NCI-H748 treated with DMSO at 0.1 percent for 48 hours (cell line): ENCODE measurements around the gene MTHFD2L.

Source experiments
- DNase-seq: peaks from one replicate; lab custom pipeline; 2025; lab: John Stamatoyannopoulos, UW

The MTHFD2L gene

DNA sequence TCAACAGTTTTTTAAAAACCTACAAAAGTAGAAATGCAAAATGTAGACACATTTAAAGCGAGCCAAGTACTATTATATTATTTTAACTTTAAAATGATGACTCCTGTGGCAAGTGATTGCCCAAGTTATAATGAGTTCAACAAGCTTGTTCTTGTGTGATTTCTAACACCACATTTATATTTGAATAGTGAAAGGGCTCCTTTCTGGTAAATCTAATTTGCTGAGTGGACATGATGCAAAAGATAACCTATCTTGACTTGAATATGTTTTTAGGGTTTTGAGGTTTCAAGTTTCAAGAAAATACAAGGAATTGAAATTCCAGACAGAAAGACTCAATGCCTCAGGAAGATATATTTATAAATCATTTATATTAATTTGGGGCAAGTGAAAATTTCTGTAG lies 149.3 kb downstream of the MTHFD2L start:
- DNase-seq: no peak

DNA sequence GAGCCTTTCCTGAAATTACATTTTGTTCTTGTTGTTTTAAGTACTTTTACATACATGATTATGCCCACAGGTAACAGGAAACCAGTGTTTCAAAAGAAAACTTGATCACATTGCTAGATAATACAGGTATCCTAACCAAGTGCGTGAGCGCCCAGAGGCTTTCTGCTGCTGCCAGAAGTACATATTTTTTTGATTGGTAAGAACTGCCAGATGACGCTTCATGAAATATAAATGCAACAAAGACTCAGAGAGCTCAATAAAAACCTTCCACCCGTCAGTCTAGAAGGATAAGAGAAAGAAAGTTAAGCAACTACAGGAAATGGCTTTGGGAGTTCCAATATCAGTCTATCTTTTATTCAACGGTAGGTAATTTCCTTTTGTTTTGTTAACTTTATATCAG lies 150.3 kb downstream of the MTHFD2L start, which contains the start of gene EPGN:
Gene EPGN, plus strand, starts transcription at position 256 of the 400 bp plus-strand sequence. Its CDS starts 64 bp downstream, at position 320.
- DNase-seq: no peak

DNA sequence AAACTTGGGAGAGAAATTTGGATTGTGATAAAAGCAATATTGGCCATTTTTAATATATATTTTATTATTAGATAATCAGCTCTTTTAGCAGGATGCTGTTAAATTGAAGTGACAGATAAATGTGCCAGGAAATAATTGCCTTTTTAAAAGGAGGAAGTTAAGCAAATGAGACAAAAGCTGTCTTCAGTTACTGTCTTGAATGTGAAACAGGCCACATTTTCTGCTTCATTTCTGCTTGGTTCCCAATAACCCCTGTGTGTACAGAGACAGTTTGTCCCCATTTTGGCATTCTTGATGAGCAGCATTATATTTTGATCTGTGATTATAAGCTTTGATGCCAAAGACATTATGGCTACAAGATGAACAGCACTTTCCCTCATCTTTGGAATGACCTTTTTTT lies 151.3 kb downstream of the MTHFD2L start:
- DNase-seq: no peak

DNA sequence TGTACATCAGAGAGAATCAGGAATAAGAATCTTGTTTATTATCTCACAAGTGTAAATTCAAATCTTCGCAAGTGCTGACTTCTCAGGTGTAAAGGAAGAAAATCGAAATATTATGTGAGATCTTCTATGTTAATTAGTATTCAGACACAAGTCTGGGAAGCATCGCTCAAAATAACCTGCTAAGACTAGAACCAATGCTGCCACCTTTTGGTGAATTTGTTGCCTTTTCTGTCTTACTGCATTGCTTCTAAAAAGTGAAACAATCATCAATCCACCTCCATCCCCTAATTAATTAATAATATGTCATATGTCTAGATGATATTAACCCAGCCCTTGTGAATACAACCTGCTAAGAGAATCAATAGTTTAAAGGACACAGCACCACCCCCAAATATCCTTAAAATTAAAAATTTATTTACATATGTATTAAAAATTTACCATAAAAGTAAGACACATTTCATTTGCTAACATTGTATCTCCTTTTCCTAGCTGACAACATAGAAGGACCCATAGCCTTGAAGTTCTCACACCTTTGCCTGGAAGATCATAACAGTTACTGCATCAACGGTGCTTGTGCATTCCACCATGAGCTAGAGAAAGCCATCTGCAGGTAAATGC lies 153.9 kb downstream of the MTHFD2L start:
- no peak for DNase-seq

DNA sequence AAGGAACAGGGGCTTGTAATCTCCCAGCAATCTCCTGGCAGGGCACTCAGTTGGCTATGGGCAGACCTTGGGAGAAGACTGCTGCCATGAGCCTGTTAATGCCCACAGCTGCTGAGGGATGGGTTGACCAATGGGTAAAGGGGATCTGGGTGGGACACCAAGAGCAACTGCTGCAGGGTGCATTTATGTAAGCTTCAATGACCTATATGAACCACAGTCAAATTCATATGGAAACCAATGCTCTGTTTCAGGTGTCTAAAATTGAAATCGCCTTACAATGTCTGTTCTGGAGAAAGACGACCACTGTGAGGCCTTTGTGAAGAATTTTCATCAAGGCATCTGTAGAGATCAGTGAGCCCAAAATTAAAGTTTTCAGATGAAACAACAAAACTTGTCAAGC lies 156.4 kb downstream of the MTHFD2L start:
- no peak for DNase-seq

DNA sequence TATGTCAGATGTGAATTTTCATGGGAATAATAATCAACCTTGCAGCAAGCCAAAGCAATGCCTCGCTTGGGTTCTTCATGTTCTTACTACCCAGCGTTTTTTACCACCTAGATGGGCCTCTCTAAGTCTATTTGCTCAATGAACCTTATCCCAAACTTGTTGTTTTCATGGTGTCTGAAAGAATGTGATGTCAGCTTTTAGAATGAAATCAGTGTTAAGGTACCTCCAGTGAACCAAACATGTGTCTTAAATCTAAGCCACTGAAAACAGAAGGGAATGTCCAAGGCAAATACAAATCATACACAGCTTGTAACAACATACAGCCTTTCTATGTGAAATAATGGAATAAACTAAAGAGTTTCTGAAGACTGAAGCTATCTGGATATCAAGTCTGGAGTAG lies 157.0 kb downstream of the MTHFD2L start:
- DNase-seq: no peak

DNA sequence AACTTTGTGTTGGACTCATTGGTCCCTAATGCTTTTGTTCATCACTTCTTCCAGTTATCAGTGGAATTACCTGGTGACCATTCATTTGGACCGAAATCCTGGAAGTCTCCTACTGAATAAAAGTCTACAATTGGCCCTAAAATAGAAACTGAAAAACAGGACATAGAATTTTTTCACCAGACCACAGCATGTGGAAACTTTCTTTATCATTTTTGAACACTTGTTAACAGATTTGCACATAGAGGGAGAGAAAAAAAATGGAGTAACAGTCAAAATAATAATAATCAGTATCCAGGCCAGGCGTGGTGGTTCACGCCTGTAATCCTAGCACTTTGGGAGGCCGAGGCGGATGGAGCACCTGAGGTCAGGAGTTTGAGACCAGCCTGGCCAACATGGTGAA lies 157.5 kb downstream of the MTHFD2L start:
- DNase-seq: no peak

DNA sequence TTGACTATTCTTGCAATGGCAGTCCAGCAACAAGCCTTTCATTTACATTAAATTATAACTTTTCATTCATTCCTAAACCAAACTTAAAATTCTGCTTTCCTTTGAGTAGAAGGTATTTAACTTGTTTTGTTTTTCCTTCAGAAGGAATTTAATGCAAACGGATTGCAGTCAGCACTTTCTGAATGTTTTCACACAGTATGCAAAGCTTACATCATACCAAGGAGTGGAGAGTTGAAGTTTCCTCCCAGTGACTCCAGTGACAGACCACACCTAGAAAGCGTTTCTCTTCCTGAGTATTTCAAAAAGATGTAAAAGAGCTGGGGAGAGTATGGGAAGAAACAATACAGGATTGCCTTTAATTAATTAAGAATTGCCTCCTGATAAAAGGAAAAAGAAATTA lies 158.5 kb downstream of the MTHFD2L start:
- DNase-seq: no peak

DNA sequence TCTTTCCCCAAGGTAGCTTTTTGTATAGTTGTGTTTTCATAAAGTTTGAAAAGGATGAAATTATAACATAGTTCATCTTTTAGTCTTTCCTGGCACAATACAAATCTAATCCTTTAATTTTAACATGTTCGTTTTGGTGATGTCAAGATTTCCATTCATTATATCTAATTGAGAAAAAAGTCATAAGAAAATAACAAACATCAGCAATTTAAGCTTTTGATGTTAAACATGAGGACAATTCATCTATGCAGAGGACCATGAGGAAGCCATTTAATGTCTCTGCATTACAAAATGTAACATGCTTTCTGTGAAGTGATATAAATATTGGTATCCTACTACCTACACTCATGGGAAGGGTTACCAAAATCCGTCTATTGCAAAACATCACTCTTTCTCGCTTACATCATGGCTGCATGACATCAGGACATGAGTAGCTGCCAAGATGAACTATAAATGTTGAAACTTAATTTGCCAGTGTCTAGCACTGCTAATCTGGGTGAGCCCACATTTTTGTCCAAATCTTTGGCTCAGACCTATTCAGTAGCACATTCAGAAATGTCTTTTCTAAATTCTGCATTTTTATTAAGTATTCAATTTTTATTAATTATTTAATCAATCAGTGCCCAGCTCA lies 159.8 kb downstream of the MTHFD2L start:
- DNase-seq: no peak

DNA sequence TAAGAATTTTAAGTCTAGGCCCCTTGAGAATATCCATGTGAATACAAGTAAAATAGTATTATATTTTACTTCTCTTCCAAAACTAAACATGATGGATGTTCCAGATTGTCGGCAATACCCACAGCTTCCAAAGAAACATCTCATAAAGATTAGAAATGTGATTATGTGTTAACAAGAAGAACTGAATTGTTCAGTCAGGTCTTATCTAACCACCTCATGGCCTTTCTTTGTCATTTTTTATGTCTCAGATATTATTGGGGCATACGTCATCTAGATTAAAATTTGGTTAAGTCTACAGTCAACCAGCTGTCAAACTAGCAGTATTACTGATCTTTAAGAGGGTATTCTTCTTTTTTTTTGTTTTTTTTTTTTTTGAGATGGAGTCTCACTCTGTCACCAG lies 160.4 kb downstream of the MTHFD2L start:
- no peak for DNase-seq

DNA sequence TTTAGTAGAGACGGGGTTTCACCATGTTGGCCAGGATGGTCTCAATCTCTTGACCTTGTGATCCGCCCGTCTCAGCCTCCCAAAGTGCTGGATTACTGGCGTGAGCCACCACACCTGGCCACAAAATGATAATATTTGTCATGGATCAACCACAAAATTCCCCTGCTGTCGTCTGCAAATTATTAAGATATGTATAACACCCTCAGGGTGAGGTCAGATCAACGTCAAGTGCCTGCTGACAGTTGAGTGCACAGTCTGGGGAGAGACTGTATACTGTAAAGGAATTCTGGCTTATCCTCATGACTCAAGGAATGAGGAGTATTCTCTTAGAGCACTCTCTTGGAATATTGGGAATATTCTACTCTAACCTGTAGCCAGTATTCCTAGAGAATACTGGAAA lies 161.6 kb downstream of the MTHFD2L start:
- DNase-seq: no peak

DNA sequence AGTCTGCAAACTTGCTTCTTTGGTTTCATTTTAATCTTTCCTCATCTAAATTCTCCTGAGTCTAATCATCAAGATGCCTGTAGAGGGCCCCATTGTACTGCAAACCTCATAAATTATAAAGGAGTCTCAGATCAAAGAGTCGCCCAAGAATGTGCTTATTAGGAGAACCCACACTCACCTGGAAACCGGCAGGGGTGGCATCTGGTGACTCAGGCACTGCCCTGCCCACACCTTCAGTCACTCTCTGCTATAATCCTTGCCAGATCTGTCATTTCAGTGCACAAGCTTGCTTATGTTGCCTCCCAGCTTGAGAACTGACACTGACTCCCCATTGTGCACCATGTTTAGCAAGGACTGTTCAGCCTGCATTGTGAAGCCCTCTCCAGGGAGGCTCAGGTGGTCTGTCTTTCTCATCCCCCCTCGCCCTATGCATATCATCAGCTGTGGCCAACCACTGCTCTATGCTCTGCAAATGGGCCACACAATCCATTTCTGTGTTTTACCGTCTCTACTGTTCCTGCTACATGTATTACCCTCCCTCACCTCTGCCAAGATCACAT lies 162.7 kb downstream of the MTHFD2L start:
- peak; percentile 2 for DNase-seq

DNA sequence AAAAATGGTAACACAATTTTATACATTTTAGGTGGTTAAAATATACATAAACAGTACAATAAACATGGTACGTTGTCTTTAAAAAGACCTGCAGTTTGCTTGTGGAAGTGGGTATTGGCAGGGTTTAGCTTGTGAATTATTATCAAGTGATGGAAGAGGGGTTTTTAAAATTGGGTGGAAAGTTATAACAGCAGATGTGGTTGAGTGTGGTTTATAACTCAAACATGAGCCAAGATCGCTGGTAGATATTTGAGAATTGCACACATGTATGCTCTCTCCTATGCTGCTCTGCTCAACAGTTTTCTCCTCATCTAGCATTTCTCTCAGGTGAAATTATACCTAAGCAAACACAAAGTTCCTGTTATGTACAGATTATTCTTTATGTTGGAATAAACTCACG lies 164.4 kb downstream of the MTHFD2L start:
- no peak for DNase-seq

DNA sequence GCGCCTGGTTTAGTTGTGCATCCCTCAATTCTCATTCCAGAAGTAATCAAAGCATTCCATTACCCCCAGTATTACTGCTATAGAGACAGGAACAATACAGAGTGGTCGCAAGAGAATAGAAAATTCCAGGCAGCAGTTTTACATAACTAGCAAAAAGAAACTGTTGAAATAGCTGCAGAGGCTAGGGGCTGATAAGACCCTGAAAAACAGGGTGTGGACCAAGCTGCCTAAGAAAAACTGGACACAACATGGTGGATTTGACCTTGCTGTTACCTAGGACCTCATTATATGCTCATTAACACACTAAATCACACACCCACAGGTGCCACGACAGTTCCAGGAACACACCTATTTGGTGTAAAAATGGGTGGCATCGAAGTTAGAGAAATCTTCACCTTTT lies 165.7 kb downstream of the MTHFD2L start:
- DNase-seq: no peak

DNA sequence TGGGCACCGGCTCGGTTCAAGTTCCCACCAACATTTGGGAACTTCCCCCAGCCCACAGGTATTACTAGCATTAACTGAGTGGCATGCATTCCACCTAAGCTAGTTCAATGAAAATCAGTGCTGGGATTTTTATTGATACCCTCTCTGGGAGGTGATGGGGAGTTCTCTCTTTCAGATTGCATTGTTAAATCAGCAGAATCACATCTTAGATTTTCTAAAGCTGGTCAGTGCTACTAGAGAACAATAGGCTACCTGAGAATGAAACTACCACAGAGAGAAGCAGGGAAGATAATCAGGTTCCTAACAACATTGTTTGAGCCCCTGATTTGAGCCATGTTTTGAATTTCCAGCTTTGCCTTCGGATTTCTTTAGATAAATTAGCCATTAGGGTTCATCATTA lies 166.3 kb downstream of the MTHFD2L start:
- DNase-seq: no peak

DNA sequence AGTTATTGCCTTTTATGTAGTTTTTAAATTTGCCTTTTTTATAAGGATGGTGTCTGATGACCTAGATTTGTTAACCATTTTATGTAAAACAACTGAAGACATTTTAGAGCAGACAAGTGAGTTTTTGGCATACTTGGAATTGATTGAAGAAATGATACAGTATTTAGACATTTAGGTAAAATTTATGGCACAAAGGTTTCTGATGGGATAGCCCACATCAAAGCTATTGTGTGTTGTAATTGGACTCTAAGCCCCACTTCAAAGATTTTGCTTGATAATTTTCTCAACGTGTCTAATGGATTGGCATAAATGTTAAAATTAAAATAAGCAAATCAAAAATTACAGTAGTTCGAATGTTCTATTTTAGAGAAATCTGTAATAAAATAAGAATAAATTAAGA lies 168.0 kb downstream of the MTHFD2L start:
- no peak for DNase-seq

DNA sequence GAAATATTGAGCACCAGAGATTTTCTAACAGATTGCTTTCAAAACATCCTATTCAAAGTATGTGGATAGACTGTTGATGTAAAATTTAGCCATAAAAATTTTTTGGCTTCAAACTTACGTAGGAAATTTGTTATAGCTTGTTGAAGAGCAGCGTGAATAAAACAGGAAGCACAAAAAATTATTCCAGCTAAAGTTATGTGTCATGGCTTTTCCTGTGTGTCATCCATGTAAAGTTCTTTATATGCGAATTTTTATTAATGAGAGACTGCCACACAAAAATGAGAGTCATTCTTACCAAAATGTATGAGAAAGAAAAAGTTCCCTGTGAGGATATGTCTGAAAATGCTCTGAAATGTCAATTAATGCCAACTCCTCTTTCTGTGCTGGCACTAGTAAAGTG lies 169.8 kb downstream of the MTHFD2L start:
- DNase-seq: no peak

DNA sequence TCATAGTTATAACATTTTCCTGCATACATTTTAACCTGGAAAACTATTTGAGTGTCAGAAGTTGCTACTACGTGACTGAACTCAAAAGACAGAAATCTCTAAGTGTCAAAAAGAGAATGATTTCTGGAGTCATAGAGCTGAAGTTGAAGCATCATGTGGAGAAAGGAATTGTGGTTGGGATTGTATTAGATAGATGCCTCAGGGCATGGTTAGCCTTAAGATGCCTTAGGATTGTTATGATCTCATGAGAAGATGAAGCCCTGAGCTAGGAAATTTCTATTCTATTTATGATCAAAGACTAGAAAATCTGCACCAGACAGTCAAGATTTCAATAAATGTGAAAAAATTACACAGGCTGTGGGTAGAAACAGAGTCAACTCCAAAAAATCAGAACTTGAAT lies 170.6 kb downstream of the MTHFD2L start:
- no peak for DNase-seq

DNA sequence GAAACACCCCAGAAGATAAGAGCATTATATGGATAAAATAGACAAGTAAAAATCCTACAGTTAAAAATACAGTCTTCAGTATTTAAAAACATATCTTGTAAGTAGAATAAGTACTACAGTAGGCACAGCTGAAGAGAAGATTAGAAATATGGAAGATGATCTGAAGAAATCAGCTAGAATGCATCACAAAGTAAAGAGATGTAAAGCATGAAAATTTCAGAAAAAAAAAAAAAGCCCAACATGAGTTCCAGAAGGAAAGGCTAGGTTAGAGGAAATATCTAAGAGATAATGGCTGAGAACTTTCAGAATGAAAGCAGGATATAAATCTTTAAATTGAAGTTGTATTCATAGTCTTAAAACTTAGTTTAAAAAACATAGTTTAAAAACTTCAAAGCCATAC lies 171.4 kb downstream of the MTHFD2L start:
- no peak for DNase-seq

DNA sequence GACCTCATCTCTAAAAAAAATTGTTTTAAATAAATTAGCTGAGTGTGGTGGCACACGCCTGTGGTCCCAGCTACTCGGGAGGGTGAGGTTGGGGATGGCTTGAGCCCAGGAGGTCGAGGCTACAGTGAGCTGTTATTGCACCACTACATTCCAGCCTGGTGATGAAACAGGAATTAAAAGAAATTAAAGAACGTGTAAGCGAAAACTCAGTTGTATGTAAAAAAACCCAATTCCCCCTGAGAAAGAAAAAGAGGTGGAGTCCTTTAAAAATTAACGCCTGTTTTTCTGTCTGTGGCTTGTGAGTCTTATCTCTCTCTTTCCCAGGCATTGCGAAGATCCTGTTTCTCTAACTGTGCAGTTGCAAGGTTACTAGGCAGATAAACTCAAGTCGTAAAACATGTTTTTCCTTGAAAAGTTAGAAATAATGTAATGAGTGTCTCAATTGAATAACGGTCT lies 172.4 kb downstream of the MTHFD2L start:
- DNase-seq: no peak

DNA sequence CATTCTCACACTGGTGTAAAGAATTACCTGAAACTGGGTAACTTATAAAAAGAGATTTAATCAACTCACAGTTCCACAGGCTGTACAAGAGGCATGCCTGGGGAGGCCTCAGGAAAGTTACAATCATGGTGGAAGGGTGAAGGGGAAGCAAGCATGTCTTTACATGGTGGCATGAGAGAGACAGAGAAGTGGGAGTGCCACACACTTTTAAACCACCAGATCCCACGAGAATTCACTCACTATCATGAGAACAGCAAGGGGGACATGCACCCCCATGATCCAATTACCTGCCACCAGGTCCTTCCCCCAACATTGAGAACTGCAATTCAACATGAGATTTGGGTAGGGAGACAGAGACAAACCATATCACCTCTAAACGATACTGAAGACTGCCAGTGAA lies 173.3 kb downstream of the MTHFD2L start:
- no peak for DNase-seq

DNA sequence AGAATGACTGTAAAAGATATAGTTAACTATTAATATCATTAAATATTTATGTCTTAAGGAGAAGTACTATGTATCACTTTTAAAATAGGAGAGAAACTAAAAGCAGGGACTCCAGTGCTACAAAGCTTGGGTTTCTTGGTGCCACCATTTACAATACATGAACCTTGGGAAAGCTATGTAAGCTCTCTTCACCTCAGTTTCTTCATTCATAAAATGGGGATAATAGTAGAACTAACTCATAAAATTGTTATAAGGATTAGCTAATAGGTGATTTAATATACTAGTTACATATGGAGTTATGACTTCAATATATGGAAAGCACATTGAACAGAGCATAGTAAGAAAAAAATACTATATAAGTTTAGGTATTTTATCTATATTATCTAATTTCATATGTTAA lies 174.0 kb downstream of the MTHFD2L start:
- DNase-seq: no peak

DNA sequence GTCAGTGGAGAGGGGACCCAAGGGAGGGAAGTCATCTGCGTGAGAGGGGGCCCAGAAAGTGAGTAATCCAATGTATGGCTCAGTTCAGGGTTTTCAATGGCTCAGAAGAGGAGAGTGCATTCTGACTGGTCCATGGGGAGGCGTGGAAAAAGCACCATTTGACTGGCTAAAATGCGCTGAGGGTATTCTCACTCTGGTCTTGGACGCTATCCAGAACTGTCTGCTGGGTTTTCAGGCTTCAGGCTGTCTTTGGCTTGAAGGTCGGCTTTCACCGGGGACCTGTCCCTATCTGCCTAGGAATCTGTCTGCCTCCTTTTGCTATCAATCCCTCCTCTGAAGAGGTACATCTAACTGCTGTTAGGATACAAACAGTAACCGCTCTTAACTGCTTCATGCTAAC lies 176.7 kb downstream of the MTHFD2L start:
- no peak for DNase-seq
